Fibroblast of lung (primary cell): ENCODE measurements around the gene GABRB2.

Experiments
- EZH2 ChIP-seq: IDR thresholded peaks from 2 replicates; pipeline ENCODE4 v1.5.1; 2012; ENCODE audit warnings: low read length, control low read depth, mild to moderate bottlenecking; ENCODE audit errors: missing control alignments
- TF ChIP-seq, protein P1 (sequence below), 2 donors: IDR thresholded peaks in 1 of 2; conservative IDR thresholded peaks in 1 of 2; 1 replicate in 1 of 2; 2 replicates in 1 of 2; pipeline ENCODE4 v1.5.1; 2011 to 2012; ENCODE audit warnings: low read length in 2 of 2, control low read depth in 1 of 2, inconsistent platforms in 1 of 2, low read depth in 1 of 2, mild to moderate bottlenecking in 1 of 2

DNA sequence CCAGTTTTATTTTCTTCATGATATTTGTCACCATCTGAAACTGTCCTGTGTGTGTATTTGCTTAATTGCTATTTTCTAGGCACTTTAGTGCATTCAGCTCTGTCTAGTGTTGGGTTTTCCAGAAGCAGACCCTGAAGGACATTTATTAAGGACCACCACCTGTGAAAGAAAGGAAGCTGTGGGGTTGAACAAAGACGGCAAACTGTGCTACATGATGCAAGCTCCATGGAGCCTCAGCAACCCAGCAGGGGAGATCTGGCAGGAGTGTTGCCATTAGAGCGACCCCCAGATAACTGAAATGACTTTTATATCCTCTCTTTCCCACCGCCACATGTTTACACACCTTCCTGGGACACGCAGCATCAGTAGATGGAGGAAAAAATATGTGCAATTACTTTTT, 125.5 kb downstream of the GABRB2 start:
- TF ChIP-seq, protein P1, sequence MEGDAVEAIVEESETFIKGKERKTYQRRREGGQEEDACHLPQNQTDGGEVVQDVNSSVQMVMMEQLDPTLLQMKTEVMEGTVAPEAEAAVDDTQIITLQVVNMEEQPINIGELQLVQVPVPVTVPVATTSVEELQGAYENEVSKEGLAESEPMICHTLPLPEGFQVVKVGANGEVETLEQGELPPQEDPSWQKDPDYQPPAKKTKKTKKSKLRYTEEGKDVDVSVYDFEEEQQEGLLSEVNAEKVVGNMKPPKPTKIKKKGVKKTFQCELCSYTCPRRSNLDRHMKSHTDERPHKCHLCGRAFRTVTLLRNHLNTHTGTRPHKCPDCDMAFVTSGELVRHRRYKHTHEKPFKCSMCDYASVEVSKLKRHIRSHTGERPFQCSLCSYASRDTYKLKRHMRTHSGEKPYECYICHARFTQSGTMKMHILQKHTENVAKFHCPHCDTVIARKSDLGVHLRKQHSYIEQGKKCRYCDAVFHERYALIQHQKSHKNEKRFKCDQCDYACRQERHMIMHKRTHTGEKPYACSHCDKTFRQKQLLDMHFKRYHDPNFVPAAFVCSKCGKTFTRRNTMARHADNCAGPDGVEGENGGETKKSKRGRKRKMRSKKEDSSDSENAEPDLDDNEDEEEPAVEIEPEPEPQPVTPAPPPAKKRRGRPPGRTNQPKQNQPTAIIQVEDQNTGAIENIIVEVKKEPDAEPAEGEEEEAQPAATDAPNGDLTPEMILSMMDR (conservative IDR thresholded peaks at IDR 0.05 in 1 of 2, IDR thresholded peaks at IDR 0.05 in 1 of 2; ENCODE audit: low read depth in 1 of 2, low read length in 2 of 2): no peak
- no peak for TF ChIP-seq EZH2
